BJ (cell line): ENCODE measurements around the gene GRIN3B. TPM values are rescaled to one million over a fixed set of nuclear protein-coding genes. Genes with fewer than 3 reads are reported as not detected.

Experiments
- CTCF ChIA-PET: fragments of 350-600 bp; formaldehyde crosslinking; extraction: SDS; loops from one replicate; lab custom pipeline; 2021; ENCODE audit warnings: antibody characterized with exemption, inconsistent platforms; lab: Yijun Ruan, JAX
- POLR2A ChIA-PET: fragments of 300-600 bp; sonication (Branson Sonifier 250); formaldehyde crosslinking; extraction: SDS; loops from one replicate; lab custom pipeline; 2021; ENCODE audit warnings: antibody characterized with exemption; lab: Charles Lee
- DNase-seq: peaks from one replicate; pipeline ENCODE4 v3.0.0-alpha.2; 2011; ENCODE audit warnings: low read depth
- H3K27me3 ChIP-seq: 2 replicates; pipeline ENCODE4 v1.6.0; 2011; ENCODE audit warnings: low read length; ENCODE audit not compliant: control insufficient read depth, insufficient read depth
- H3K36me3 ChIP-seq: 2 replicates; pipeline ENCODE4 v1.5.1; 2011; ENCODE audit warnings: low read length; ENCODE audit not compliant: control insufficient read depth, insufficient read depth
- H3K4me3 ChIP-seq: 2 replicates; pipeline ENCODE4 v1.5.1; 2011; ENCODE audit warnings: low read depth, mild to moderate bottlenecking, control low read depth, low read length
- polyA plus RNA-seq: library from polyadenylated mRNA; depleted of rRNA; stranded (reverse); fragments of >200 nt; gene quantifications from 2 replicates; pipeline ENCODE4 v1.2.3, GENCODE V29; 2011
- TF ChIP-seq, protein P1 (sequence below): IDR thresholded peaks from 2 replicates; pipeline ENCODE4 v1.5.1; 2011; ENCODE audit warnings: low read depth, mild to moderate bottlenecking, control low read depth, inconsistent platforms, low read length, moderate library complexity; ENCODE audit not compliant: insufficient read depth

Gene GRIN3B
- polyA plus RNA-seq, 1 experiment, result 0.32 TPM

DNA sequence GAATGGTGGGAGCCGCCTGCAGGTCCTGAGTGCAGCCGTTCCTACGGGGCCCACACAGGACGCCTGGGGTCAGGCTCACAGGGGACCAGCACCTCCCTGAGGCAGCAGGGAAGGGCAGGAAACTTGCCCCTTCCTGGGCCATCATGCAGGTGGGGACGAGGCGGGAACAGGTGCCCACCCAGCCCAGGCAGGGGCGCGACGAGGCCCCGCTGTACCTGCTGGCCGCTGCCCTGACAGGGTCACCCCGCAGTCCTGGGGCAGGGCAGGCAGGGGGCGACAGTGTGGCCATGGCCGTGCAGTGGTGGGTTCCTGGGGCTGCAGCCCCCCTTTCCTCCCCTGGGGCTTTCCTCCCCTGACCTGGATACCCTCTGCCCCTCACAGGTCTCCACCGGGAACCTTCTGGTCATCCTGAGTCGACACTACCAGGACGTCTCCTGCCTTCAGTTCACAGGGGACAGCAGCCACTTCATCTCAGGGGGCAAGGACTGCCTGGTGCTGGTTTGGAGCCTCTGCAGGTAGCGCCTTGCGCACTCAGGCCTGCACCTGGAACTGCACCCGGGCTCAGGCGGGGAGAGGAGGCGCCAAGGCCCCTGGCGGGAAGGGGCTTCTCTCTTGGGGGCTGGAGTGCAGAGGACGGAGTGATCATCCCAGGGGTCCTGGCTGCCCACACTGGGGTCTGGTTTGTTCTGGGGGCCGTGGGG is 10.7 kb upstream of the GRIN3B start:
- no peak for DNase-seq
- ChIA-PET CTCF (no interaction called here), POLR2A (no interaction called here)
- no peaks in the 10 kb centered on the region for H3K27me3 ChIP-seq
- no peak overlapping the region for H3K4me3 ChIP-seq
- H3K36me3 ChIP-seq, result peaks cover 25% of the 10 kb centered on the region
- TF ChIP-seq, protein P1, sequence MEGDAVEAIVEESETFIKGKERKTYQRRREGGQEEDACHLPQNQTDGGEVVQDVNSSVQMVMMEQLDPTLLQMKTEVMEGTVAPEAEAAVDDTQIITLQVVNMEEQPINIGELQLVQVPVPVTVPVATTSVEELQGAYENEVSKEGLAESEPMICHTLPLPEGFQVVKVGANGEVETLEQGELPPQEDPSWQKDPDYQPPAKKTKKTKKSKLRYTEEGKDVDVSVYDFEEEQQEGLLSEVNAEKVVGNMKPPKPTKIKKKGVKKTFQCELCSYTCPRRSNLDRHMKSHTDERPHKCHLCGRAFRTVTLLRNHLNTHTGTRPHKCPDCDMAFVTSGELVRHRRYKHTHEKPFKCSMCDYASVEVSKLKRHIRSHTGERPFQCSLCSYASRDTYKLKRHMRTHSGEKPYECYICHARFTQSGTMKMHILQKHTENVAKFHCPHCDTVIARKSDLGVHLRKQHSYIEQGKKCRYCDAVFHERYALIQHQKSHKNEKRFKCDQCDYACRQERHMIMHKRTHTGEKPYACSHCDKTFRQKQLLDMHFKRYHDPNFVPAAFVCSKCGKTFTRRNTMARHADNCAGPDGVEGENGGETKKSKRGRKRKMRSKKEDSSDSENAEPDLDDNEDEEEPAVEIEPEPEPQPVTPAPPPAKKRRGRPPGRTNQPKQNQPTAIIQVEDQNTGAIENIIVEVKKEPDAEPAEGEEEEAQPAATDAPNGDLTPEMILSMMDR, result peak; percentile 46

DNA sequence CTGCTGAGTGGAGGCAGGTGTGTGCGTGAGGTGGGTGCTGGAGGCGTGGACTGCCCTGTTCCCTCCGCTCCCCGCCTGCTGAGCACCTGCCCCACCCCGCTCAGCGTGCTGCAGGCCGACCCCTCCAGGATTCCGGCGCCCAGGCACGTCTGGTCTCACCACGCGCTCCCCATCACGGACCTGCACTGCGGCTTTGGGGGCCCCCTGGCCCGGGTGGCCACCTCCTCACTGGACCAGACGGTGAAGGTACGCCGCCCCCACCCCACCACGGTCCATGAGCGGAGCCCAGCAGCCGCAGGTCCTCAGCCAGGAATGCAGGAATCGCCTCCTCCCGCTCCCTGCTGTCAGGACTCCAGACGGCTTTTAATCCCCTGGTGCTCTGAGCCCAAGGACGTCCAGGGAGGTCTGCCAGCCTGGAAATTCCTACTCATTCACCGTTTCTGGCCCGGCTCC is 10.1 kb upstream of the GRIN3B start:
- TF ChIP-seq, protein P1, result no peak
- Histone ChIP-seq H3K4me3 (no peak overlapping the region), H3K27me3 (no peaks in the 10 kb centered on the region), H3K36me3 (peaks cover 25% of the 10 kb centered on the region)
- ChIA-PET POLR2A (no interaction called here), CTCF (no interaction called here)
- no peak for DNase-seq

- TF ChIP-seq, protein P1, result no peak
- peaks cover 22% of the 10 kb centered on the region for H3K36me3 ChIP-seq
- no peaks in the 10 kb centered on the region for H3K27me3 ChIP-seq
- POLR2A ChIA-PET, result no interaction called here
- no peak overlapping the region for H3K4me3 ChIP-seq
- CTCF ChIA-PET, result no interaction called here
- DNase-seq, result no peak
Observed at GRCh38 chr19:990746-991145, 9.5 kb upstream of the GRIN3B start.

- Histone ChIP-seq H3K36me3 (peaks cover 21% of the 10 kb centered on the region), H3K4me3 (no peak overlapping the region), H3K27me3 (no peaks in the 10 kb centered on the region)
- POLR2A ChIA-PET, result no interaction called here
- CTCF ChIA-PET, result no interaction called here
- DNase-seq, result no peak
- TF ChIP-seq, protein P1, result no peak
Observed at GRCh38 chr19:991174-991931, 8.9 kb upstream of the GRIN3B start.

DNA sequence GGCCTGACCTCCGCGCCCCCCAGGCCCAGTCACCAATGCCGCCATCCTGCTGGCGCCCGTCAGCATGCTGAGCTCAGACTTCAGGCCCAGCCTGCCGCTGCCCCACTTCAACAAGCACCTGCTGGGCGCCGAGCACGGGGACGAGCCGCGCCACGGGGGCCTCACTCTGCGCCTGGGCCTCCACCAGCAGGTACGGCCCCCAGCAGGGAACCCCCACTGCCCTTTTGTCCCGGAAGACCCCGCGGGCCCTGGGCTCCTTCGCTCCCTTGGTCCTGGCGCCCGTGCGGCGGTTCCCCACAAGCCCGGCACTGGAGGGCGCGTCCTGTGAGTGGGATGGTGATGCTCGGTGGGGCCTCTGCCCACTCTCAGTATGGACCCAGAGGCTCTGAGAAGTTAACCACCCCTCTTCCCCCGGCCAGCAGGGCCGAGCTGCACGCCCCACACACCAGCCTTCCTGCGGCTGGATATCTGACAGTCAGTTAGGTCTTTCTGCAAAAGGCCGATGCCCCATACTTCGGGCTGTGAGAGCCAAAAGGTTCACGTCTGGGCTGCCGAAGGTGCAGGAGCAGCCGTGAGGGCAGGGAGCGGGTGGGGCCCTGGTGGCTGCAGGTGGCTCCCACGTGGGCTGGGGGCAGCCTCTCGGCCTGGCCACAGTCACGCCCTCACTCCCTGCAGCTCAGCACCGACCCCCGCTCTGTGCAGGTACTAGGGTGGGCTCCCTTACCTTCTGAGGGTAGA is 8.1 kb upstream of the GRIN3B start:
- CTCF ChIA-PET, result interaction anchor here (1.2 kb wide), 1 partner anchor 8 kb away, joined by 3 read pairs; the partner anchor contains the start of gene WDR18
- TF ChIP-seq, protein P1, result no peak
- no peaks in the 10 kb centered on the region for H3K27me3 ChIP-seq
- no peak for DNase-seq
- peaks cover 18% of the 10 kb centered on the region for H3K36me3 ChIP-seq
- no peak overlapping the region for H3K4me3 ChIP-seq
- POLR2A ChIA-PET, result no interaction called here
